Lung (tissue), 12 donors: ENCODE data around the gene MARS1. TPM values are rescaled to one million over a fixed set of nuclear protein-coding genes. Genes with fewer than 3 reads are reported as not detected.
"Not testable (repeated sequence)": the region's sequence is repeated elsewhere in the genome, so short reads cannot be mapped to it uniquely, and the experiment has no call there.

Experiments
- ATAC-seq: fragments of 200-7000 bp; cut with Tn5 transposase; one replicate; pipeline ENCODE4 v1.9.1; 2020; ENCODE audit warnings: moderate number of reproducible peaks; ENCODE audit not compliant: insufficient read depth, low FRiP score
- DNase-seq, 3 donors: peaks; one replicate each; pipeline ENCODE4 v3.0.0-alpha.2; 2013 to 2017
- H3K27ac ChIP-seq, 2 donors: one replicate each; pipeline ENCODE4 v1.5.1; 2013; ENCODE audit warnings: mild to moderate bottlenecking in 2 of 2, moderate library complexity in 2 of 2, control low read depth in 1 of 2, inconsistent platforms in 1 of 2, low read depth in 1 of 2, low read length in 1 of 2
- H3K27me3 ChIP-seq, 3 donors: one replicate each; pipeline ENCODE4 v1.5.1; 2013; ENCODE audit warnings: low read length in 2 of 3; ENCODE audit not compliant: control insufficient read depth in 3 of 3, insufficient read depth in 3 of 3
- H3K36me3 ChIP-seq, 4 donors: one replicate each; pipeline ENCODE4 v1.5.1; 2013; ENCODE audit warnings: low read length in 4 of 4, mild to moderate bottlenecking in 1 of 4, moderate library complexity in 1 of 4; ENCODE audit not compliant: control insufficient read depth in 4 of 4, insufficient read depth in 4 of 4
- H3K4me1 ChIP-seq, 5 donors: one replicate each; pipeline ENCODE4 v1.5.1; 2013; ENCODE audit warnings: low read length in 5 of 5, mild to moderate bottlenecking in 2 of 5, moderate library complexity in 1 of 5; ENCODE audit not compliant: control insufficient read depth in 5 of 5, insufficient read depth in 5 of 5
- H3K4me3 ChIP-seq: one replicate; pipeline ENCODE4 v1.5.1; 2013; ENCODE audit warnings: mild to moderate bottlenecking, control low read depth, moderate library complexity
- H3K9ac ChIP-seq, 2 donors: one replicate each; pipeline ENCODE4 v1.5.1; 2013; ENCODE audit warnings: low read length in 2 of 2, control low read depth in 1 of 2; ENCODE audit not compliant: insufficient read depth in 1 of 2
- H3K9me3 ChIP-seq, 4 donors: one replicate each; pipeline ENCODE4 v1.5.1; 2013; ENCODE audit warnings: low read length in 3 of 4, mild to moderate bottlenecking in 1 of 4, moderate library complexity in 1 of 4; ENCODE audit not compliant: control insufficient read depth in 4 of 4, insufficient read depth in 3 of 4
- CTCF ChIP-seq: IDR thresholded peaks from 2 replicates; pipeline ENCODE4 v1.5.1; 2012; ENCODE audit warnings: mild to moderate bottlenecking; ENCODE audit errors: control extremely low read depth, extremely low read depth
- WGBS, 2 donors: extraction: QIAGEN DNeasy Blood & Tissue Kit; methylation state at CpG; one replicate each; pipeline ENCODE4 v1.1.7; 2013; 5-methylcytosine and 5-hydroxymethylcytosine counted together
- polyA plus RNA-seq, 2 donors: library from polyadenylated mRNA; stranded (reverse); fragments of 200-250 nt; gene quantifications; one replicate each; pipeline ENCODE4 v1.2.1, GENCODE V29; 2013
- total RNA-seq, 2 donors: library from RNA; depleted of rRNA in 1 of 2; stranded (reverse); fragments of >200 nt in 1 of 2; gene quantifications; one replicate each; pipeline ENCODE4 v1.2.1, GENCODE V29; 2014 to 2021
- donor health status: control.
- donor health status: control.
- donor health status: Bipolar disorder and iron deficiency.
- donor health status: healthy.
- donor health status: DM: yes; HTN: yes; CAD: no.

The MARS1 gene
- total and polyA plus RNA-seq, 4 donors = 55.9 to 213 (median 125) TPM

GRCh38 chr12:57554453-57554852 lies 66.6 kb downstream of the MARS1 start:
- H3K27ac ChIP-seq = no peak overlapping the region
- H3K9me3 ChIP-seq = no peaks in the 10 kb centered on the region
- peaks cover 0 to 5% (median 0%) of the 10 kb centered on the region in 5 donors for H3K4me1 ChIP-seq
- DNase-seq (no peak), ATAC-seq (no peak)
- no peak overlapping the region for H3K4me3 ChIP-seq
- no peak for TF ChIP-seq CTCF
- H3K9ac ChIP-seq = no peak overlapping the region
- H3K27me3 ChIP-seq = peaks cover 0 to 26% (median 11%) of the 10 kb centered on the region in 3 donors
- 94 to 95% methylated on average over 2 of the region's 2 CpGs for WGBS, 2 donors
- no peaks in the 10 kb centered on the region for H3K36me3 ChIP-seq

GRCh38 chr12:57554897-57555296 lies 67.0 kb downstream of the MARS1 start:
- Histone ChIP-seq H3K36me3 (no peaks in the 10 kb centered on the region), H3K4me1 (peaks cover 0 to 5% (median 0%) of the 10 kb centered on the region in 5 donors), H3K27me3 (peaks cover 0 to 23% (median 9%) of the 10 kb centered on the region in 3 donors), H3K9ac (no peak overlapping the region), H3K9me3 (no peaks in the 10 kb centered on the region), H3K27ac (no peak overlapping the region), H3K4me3 (no peak overlapping the region)
- ATAC-seq (no peak), DNase-seq (no peak)
- 98 to 100% methylated on average over 1 of the region's 1 CpG for WGBS, 2 donors
- TF ChIP-seq CTCF = no peak

GRCh38 chr12:57558864-57559263 lies 71.0 kb downstream of the MARS1 start:
- Histone ChIP-seq H3K4me3 (no peak overlapping the region), H3K4me1 (peaks cover 0 to 4% (median 0%) of the 10 kb centered on the region in 5 donors), H3K9me3 (no peaks in the 10 kb centered on the region), H3K27me3 (peaks cover 0 to under 1% (median 0%) of the 10 kb centered on the region in 3 donors), H3K27ac (no peak overlapping the region), H3K9ac (no peak overlapping the region), H3K36me3 (no peaks in the 10 kb centered on the region)
- no peak for DNase-seq
- TF ChIP-seq CTCF = no peak
- WGBS, 2 donors = 88 to 92% methylated on average over 4 of the region's 4 CpGs
- no peak for ATAC-seq

- H3K27me3 ChIP-seq = no peaks in the 10 kb centered on the region
- H3K9ac ChIP-seq = no peak overlapping the region
- ATAC-seq = no peak
- H3K9me3 ChIP-seq = no peaks in the 10 kb centered on the region
- H3K27ac ChIP-seq = no peak overlapping the region
- no peaks in the 10 kb centered on the region for H3K36me3 ChIP-seq
- no peak overlapping the region for H3K4me3 ChIP-seq
- no peak for DNase-seq
- TF ChIP-seq CTCF = no peak
- no peaks in the 10 kb centered on the region for H3K4me1 ChIP-seq
- 94 to 97% methylated on average over 2 of the region's 2 CpGs for WGBS, 2 donors
Observed at GRCh38 chr12:57560516-57560915, 72.6 kb downstream of the MARS1 start.

- H3K4me3 ChIP-seq, H3K27me3 ChIP-seq, H3K27ac ChIP-seq, DNase-seq, ATAC-seq, H3K9ac ChIP-seq, H3K9me3 ChIP-seq, H3K4me1 ChIP-seq, H3K36me3 ChIP-seq: not testable (repeated sequence)
- WGBS, 2 donors = 79 to 83% methylated on average over 1 of the region's 1 CpG
Observed at GRCh38 chr12:57561117-57561516, 73.2 kb downstream of the MARS1 start.
